Activated B cell treated with CpG ODN at 0.5 μM for 24 hours (primary cell): ENCODE results near the gene RTP1. TPM values are rescaled to one million over a fixed set of nuclear protein-coding genes. Genes with fewer than 3 reads are reported as not detected.

Experiments used
- ATAC-seq: fragments of 200-7000 bp; cut with Tn5 transposase; one replicate; pipeline ENCODE4 v1.10.0; 2021; ENCODE audit warnings: low read depth, mild to moderate bottlenecking, moderate library complexity
- CTCF ChIA-PET: fragments of 350-600 bp; sonication (Branson Sonifier 250); formaldehyde crosslinking; loops from one replicate; lab custom pipeline; 2021; ENCODE audit warnings: antibody characterized with exemption; lab: Charles Lee
- POLR2A ChIA-PET: fragments of 350-600 bp; sonication (Branson Sonifier 250); formaldehyde crosslinking; loops from one replicate; lab custom pipeline; 2021; ENCODE audit warnings: antibody characterized with exemption; lab: Charles Lee
- DNase-seq: peaks from one replicate; pipeline ENCODE4 v3.0.0; 2022
- H3K27ac Mint-ChIP-seq: one replicate; pipeline ENCODE4 v1.8.0; 2020; ENCODE audit warnings: mixed read lengths
- H3K27me3 Mint-ChIP-seq: one replicate; pipeline ENCODE4 v1.8.0; 2021; ENCODE audit warnings: mixed read lengths
- H3K36me3 Mint-ChIP-seq: one replicate; pipeline ENCODE4 v1.8.0; 2021; ENCODE audit warnings: low read depth, mixed read lengths
- H3K4me1 Mint-ChIP-seq: one replicate; pipeline ENCODE4 v1.8.0; 2021; ENCODE audit warnings: mixed read lengths
- H3K4me3 Mint-ChIP-seq: one replicate; pipeline ENCODE4 v1.8.0; 2020; ENCODE audit warnings: mild to moderate bottlenecking, mixed read lengths
- H3K9me3 Mint-ChIP-seq: one replicate; pipeline ENCODE4 v1.8.0; 2020; ENCODE audit warnings: mixed read lengths
- intact Hi-C: fragments of 100-400 bp; cut with micrococcal nuclease; formaldehyde crosslinking; loops from one replicate; pipeline ENCODE4 v1.15.1; 2024
- total RNA-seq: library from RNA; stranded (reverse); gene quantifications from 2 replicates; pipeline ENCODE4 v1.2.3, GENCODE V29; 2022
- TF ChIP-seq, protein P1 (sequence below): fragments of 200-600 bp; IDR thresholded peaks from one replicate; pipeline ENCODE4 v1.8.0; 2022; ENCODE audit warnings: antibody characterized with exemption, mild to moderate bottlenecking

RTP1 gene
- total RNA-seq, 1 donor from 2014 or later = not detected

DNA sequence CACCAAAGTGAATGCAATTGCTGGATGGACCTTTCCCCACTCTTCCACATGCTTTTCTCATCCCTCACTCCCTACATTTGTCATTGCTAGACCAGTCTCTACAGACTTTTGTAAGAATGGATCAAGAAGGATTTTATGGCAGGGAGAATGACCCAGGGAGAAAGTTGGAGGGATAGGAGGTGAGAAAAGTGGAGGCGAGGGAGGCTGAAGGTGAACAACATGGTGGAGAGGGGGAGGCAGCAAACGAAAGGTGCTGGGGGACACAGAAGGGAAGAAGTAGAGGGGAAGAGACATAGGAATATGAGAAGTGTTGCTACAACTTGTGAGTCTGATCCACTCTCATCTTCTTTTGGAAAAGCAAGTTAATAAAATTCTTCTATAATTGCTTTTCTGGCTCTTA lies 24.4 kb upstream of the RTP1 start:
- TF ChIP-seq, protein P1, sequence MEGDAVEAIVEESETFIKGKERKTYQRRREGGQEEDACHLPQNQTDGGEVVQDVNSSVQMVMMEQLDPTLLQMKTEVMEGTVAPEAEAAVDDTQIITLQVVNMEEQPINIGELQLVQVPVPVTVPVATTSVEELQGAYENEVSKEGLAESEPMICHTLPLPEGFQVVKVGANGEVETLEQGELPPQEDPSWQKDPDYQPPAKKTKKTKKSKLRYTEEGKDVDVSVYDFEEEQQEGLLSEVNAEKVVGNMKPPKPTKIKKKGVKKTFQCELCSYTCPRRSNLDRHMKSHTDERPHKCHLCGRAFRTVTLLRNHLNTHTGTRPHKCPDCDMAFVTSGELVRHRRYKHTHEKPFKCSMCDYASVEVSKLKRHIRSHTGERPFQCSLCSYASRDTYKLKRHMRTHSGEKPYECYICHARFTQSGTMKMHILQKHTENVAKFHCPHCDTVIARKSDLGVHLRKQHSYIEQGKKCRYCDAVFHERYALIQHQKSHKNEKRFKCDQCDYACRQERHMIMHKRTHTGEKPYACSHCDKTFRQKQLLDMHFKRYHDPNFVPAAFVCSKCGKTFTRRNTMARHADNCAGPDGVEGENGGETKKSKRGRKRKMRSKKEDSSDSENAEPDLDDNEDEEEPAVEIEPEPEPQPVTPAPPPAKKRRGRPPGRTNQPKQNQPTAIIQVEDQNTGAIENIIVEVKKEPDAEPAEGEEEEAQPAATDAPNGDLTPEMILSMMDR = no peak
- H3K9me3 Mint-ChIP-seq = no peaks in the 10 kb centered on the region
- H3K36me3 Mint-ChIP-seq = no peaks in the 10 kb centered on the region
- H3K4me1 Mint-ChIP-seq = no peaks in the 10 kb centered on the region
- ChIA-PET POLR2A (no interaction called here), CTCF (no interaction called here)
- DNase-seq = no peak
- intact Hi-C loops = no loop called here
- no peak overlapping the region for H3K27ac Mint-ChIP-seq
- H3K27me3 Mint-ChIP-seq = peaks cover 9% of the 10 kb centered on the region
- no peak overlapping the region for H3K4me3 Mint-ChIP-seq
- ATAC-seq = no peak

GRCh38 chr3:187181454-187182170 lies 15.7 kb upstream of the RTP1 start:
- no peaks in the 10 kb centered on the region for H3K4me1 Mint-ChIP-seq
- CTCF ChIA-PET = no interaction called here
- intact Hi-C loops = no loop called here
- H3K27ac Mint-ChIP-seq = no peak overlapping the region
- H3K4me3 Mint-ChIP-seq = no peak overlapping the region
- POLR2A ChIA-PET = no interaction called here
- no peaks in the 10 kb centered on the region for H3K36me3 Mint-ChIP-seq
- no peaks in the 10 kb centered on the region for H3K9me3 Mint-ChIP-seq
- TF ChIP-seq, protein P1 = no peak
- DNase-seq = no peak
- ATAC-seq = no peak
- peaks cover 44% of the 10 kb centered on the region for H3K27me3 Mint-ChIP-seq

DNA sequence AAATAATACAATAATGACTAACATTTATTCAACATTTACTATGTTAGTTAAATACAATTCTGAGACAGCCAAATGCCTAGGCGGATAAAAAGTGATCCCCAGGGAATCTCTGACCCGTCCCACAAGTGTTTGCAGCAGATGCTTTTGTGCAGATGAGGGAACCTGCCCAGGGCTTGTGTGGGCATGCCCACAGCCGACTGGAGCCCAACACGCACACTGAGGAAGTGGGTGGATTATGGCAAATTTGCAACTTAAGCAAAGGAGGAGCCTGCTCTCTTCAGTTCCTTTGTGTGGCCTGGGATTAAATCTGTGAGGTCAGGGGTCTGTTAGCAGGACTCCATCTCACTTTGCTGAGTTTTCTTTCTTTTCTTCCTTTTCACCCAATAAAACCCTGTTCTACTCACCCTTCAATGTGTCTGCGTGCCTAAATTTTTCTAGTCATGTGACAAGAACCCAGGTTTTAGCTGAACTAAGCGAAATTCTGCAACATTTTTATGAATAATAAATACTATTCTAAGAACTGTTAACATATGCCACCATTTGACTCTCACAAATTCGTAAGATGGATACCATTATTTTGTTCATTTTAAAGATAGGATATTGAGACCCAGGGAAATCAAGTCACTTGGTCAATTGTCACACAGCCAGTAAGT lies 13.9 kb upstream of the RTP1 start:
- POLR2A ChIA-PET = no interaction called here
- H3K4me1 Mint-ChIP-seq = no peaks in the 10 kb centered on the region
- intact Hi-C loops = no loop called here
- TF ChIP-seq, protein P1 = no peak
- H3K4me3 Mint-ChIP-seq = no peak overlapping the region
- ATAC-seq (no peak), DNase-seq (no peak)
- CTCF ChIA-PET = interaction anchor here (0.8 kb wide), 1 partner anchor 18 kb away, joined by 5 read pairs; no protein-coding TSS in a partner anchor
- H3K36me3 Mint-ChIP-seq = no peaks in the 10 kb centered on the region
- peaks cover 50% of the 10 kb centered on the region for H3K27me3 Mint-ChIP-seq
- peaks cover 2% of the 10 kb centered on the region for H3K9me3 Mint-ChIP-seq
- H3K27ac Mint-ChIP-seq = no peak overlapping the region

DNA sequence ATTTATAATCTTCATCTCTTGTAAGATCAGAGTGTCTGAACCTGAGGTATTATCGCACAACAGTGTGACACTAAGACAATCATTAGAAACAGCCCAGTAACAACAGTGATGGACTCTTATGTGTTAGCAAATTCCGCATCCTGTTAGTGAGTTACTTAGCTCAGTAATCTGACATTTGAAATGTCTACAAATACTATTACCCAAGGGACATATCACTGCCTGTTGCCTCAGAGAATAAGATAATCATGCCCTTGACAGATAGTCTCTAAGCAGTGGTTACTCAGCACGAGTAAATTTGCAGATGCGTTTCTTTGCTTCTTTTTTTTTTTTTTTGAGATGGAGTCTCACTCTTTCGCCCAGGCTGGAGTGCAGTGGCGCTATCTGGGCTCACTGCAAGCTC lies 13.4 kb upstream of the RTP1 start:
- ChIA-PET CTCF (interaction anchor here (0.8 kb wide), 1 partner anchor 19 kb away, joined by 5 read pairs; no protein-coding TSS in a partner anchor), POLR2A (no interaction called here)
- DNase-seq = no peak
- H3K9me3 Mint-ChIP-seq = peaks cover 2% of the 10 kb centered on the region
- peaks cover 50% of the 10 kb centered on the region for H3K27me3 Mint-ChIP-seq
- intact Hi-C loops = no loop called here
- no peak for ATAC-seq
- peaks cover 2% of the 10 kb centered on the region for H3K4me1 Mint-ChIP-seq
- no peak overlapping the region for H3K27ac Mint-ChIP-seq
- H3K4me3 Mint-ChIP-seq = no peak overlapping the region
- no peaks in the 10 kb centered on the region for H3K36me3 Mint-ChIP-seq
- TF ChIP-seq, protein P1 = no peak

GRCh38 chr3:187185759-187186158 lies 11.5 kb upstream of the RTP1 start:
- TF ChIP-seq, protein P1 = no peak
- H3K27me3 Mint-ChIP-seq = peaks cover 47% of the 10 kb centered on the region
- H3K4me3 Mint-ChIP-seq = no peak overlapping the region
- H3K36me3 Mint-ChIP-seq = no peaks in the 10 kb centered on the region
- POLR2A ChIA-PET = no interaction called here
- H3K9me3 Mint-ChIP-seq = peaks cover 2% of the 10 kb centered on the region
- CTCF ChIA-PET = interaction anchor here (1.2 kb wide), 1 partner anchor 21 kb away, joined by 3 read pairs; no protein-coding TSS in a partner anchor
- DNase-seq (no peak), ATAC-seq (no peak)
- no peak overlapping the region for H3K27ac Mint-ChIP-seq
- H3K4me1 Mint-ChIP-seq = peaks cover 6% of the 10 kb centered on the region
- intact Hi-C loops = no loop called here
